ENCODE results near the gene HOXC6. TPM values are rescaled to one million over a fixed set of nuclear protein-coding genes. Genes with fewer than 3 reads are reported as not detected.
A peak's percentile ranks its signal among the peaks of the same experiment; 100 is the strongest.

Gene HOXC6
- total and polyA plus RNA-seq, 9 of the 15 experiments (the other 6 are each of a cell fraction or from before 2014, with no cell fraction given) = 0.06 to 4.0 (median 1.4) TPM

DNA sequence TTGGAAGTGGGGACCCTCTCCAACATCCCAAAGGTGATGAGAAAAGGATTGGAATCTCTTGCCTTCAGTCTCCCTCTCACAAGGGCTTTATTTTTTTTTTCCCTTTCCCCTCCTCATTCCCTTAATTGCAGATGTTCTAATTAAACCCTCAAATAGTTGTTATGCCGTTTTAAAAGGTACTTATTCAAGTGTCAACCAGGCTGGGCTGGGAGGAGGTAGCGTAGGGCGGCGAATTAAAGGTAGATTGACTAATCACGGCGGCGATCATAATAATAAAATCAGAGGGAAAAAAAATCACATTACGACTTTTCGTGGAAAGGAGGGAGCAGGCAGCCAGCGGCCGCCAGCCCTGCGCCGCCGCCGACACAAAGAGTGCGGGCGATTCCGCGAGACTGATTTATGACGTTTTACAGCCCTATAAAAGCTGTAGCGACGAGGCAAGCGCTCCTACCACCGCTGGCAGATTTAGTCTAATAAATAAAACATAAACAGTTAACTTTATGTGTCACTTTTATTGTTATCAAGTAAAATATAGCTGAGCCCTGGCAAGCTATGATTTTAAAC, 23.7 kb downstream of the HOXC6 start (continued):
- TF ChIP-seq CREM (IDR thresholded peaks at IDR 0.05; ENCODE audit: low read depth) = peak; percentile 26; the same call in 1 of the 2 replicates
- TF ChIP-seq, protein P1, sequence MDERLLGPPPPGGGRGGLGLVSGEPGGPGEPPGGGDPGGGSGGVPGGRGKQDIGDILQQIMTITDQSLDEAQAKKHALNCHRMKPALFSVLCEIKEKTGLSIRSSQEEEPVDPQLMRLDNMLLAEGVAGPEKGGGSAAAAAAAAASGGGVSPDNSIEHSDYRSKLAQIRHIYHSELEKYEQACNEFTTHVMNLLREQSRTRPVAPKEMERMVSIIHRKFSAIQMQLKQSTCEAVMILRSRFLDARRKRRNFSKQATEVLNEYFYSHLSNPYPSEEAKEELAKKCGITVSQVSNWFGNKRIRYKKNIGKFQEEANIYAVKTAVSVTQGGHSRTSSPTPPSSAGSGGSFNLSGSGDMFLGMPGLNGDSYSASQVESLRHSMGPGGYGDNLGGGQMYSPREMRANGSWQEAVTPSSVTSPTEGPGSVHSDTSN (CRISPR knock-in tag; IDR thresholded peaks at IDR 0.05; ENCODE audit: low read depth) = no peak
- TF ChIP-seq, protein P1 (tag; conservative IDR thresholded peaks at IDR 0.05; ENCODE audit: low read depth) = peak; percentile 48; the same call in 1 of the 2 replicates
- peak in 1 of 2 experiments; percentile 35; a peak in 1 of 4 replicates for TF ChIP-seq KDM1A (IDR thresholded peaks at IDR 0.05)
- no peak for TF ChIP-seq PTBP1 (IDR thresholded peaks at IDR 0.05; ENCODE audit: low read depth, low read length)
- TF ChIP-seq RNF2 (IDR thresholded peaks at IDR 0.05) = 0 out of 2 replicates have a peak, but pooled peaks have one; percentile 18
- peak in 1 of 2 experiments; percentile 27; a peak in 1 of 4 replicates for TF ChIP-seq NRF1 (conservative IDR thresholded peaks at IDR 0.05 in 1 of 2, IDR thresholded peaks at IDR 0.05 in 1 of 2)
- TF ChIP-seq MEIS2 (IDR thresholded peaks at IDR 0.05; ENCODE audit: partially characterized antibody) = peak; percentile 65
